22Rv1 (cell line): ENCODE measurements around the gene PHF3.

Experiments
- H3K27ac ChIP-seq: fragments of 450-650 bp; 2 replicates; pipeline ENCODE4 v1.5.1; 2017
- CTCF ChIP-seq: fragments of 450-650 bp; IDR thresholded peaks from 2 replicates; pipeline ENCODE4 v1.5.1; 2017; ENCODE audit warnings: mild to moderate bottlenecking
- ZFX ChIP-seq: fragments of 450-650 bp; IDR thresholded peaks from 2 replicates; pipeline ENCODE4 v1.6.1; 2017; ENCODE audit warnings: antibody characterized with exemption, borderline replicate concordance

Gene PHF3

GRCh38 chr6:63671098-63671754, 35.6 kb downstream of the PHF3 start:
- no peak for TF ChIP-seq CTCF
- TF ChIP-seq ZFX, result no peak
- no peak overlapping the region for H3K27ac ChIP-seq

- H3K27ac ChIP-seq, result no peak overlapping the region
These were observed 37.1 kb downstream of the PHF3 start for GRCh38 chr6:63672582-63673129.

GRCh38 chr6:63673692-63674091, 38.1 kb downstream of the PHF3 start:
- H3K27ac ChIP-seq, result no peak overlapping the region
- no peak for TF ChIP-seq CTCF
- no peak for TF ChIP-seq ZFX

More at GRCh38 chr6:63672582-63673129, 37.1 kb downstream of the PHF3 start:
- no peak for TF ChIP-seq CTCF
- no peak for TF ChIP-seq ZFX

GRCh38 chr6:63674635-63675034, 39.0 kb downstream of the PHF3 start:
- no peak overlapping the region for H3K27ac ChIP-seq
- TF ChIP-seq ZFX (no peak), CTCF (no peak)

GRCh38 chr6:63675138-63675537, 39.5 kb downstream of the PHF3 start:
- H3K27ac ChIP-seq, result no peak overlapping the region
- no peak for TF ChIP-seq CTCF

GRCh38 chr6:63676412-63677114, 41.0 kb downstream of the PHF3 start:
- TF ChIP-seq CTCF (no peak), ZFX (no peak)
- no peak overlapping the region for H3K27ac ChIP-seq

GRCh38 chr6:63677282-63677681, 41.7 kb downstream of the PHF3 start:
- TF ChIP-seq ZFX (no peak), CTCF (no peak)
- H3K27ac ChIP-seq, result no peak overlapping the region
